HG03095 (cell line): ENCODE data around the gene TRAIP.

Experiments
- ATAC-seq: cut with Tn5 transposase; IDR thresholded peaks from one replicate; pipeline ENCODE4 v1.9.1; 2021; ENCODE audit warnings: moderate library complexity; ENCODE audit not compliant: unreplicated experiment

The TRAIP gene

DNA sequence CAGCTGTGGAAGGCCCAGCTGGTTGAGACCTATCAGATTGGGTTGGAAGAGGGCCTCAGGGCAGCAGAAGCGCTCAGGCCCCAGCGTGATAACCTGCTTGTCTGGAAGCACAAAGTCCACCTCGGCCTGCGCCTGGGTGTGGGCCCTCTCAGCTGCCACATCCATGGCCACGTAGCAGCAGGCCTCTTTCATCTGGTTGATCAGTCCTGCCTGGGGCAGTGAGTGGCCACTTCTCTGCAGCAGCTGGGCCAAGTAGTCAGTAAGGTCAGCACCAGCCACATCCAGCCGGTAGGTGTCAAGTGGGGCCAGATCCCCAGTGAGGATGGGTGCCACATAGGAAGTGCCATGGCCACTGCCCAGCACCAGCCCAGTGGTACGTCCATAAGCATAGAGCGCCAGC lies 17.3 kb upstream of the TRAIP start:
- ATAC-seq: no peak

DNA sequence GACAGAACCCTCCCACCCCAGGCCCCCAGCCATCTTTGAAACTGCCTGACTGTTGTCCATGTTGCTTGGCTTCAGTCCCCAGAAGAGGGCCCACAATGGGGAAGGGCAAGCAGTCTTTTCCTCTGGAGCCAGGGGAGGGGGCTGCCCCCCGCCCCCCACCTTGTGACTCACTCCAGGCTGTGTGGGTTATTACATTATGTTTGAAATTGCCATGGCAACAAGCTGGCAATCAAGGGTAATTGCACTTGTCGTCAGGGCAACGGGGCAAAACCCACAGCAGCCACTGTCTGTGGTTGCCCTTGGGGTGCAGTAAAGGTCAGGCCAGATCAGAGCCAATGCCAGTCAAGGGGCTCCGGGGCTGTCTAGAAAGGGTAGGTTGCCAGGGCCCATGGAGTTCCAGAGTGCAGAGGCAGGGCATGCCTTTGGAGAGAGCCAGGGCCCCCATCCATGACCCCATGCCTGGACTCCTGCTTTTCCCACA lies 16.5 kb upstream of the TRAIP start:
- ATAC-seq: no peak

DNA sequence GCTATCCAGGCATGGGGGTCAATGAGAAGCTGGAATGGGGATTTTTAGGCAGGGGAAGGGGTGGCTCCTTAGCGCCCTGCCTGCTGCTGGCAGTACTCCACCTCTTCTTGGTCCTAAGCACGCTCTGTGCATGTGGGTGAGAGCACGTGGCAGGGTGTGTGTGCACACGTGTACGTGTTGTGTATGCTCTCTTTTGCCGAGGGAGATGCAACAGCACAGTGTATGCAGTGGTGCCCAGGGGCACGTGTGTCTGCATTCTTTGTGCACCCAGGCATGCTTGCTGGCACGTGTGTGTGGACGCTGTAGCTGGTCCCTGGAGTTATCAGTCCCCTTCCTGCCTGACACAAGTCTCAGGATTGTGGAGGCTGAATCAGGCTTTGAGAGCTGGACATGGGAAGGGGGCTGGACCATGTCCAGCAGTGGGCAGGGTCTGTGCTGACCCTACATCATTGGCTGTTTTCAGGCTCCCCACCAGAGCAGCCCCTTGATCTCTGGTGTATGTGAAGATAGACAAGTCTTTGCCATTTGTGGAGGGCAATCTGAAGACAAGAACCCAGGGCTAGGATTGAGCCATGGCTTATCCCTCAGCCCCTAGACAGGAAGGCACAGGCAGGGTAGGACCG lies 15.3 kb upstream of the TRAIP start:
- ATAC-seq: no peak

DNA sequence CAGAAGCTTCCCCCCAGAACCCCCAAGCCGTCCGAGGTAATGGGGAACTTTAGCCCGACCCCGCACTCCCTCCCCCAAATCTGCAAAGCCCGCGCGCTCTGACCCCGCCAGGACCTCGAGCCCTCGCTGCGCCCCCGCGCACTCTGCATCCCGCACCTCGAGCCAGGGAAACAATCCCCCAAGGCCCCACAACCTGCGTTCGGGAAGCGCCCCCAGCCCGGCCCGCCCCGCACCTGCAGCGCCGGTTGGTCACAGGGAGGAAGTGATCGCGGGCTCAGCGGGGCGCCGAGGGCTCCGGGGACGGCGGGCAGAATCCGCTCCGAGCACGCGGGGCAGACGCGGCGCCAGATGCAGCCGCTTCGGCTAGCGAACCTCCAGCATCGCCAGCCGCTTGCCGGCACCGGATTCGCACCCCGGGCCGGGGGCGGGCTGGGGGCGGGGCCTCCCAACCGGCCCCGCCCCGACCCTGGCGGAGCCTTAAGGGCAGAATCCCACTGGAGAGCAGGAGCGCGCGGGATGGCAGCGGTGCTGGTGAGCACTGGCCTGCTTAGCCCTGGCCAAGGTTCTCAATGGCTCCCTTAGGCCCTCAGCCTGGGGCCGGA lies 13.3 kb upstream of the TRAIP start, which contains the start of gene CAMKV:
Gene CAMKV, minus strand, starts transcription at position 382 of the 602 bp plus-strand sequence. CDS start 7,518 bp downstream, outside the sequence.
- ATAC-seq: no peak

DNA sequence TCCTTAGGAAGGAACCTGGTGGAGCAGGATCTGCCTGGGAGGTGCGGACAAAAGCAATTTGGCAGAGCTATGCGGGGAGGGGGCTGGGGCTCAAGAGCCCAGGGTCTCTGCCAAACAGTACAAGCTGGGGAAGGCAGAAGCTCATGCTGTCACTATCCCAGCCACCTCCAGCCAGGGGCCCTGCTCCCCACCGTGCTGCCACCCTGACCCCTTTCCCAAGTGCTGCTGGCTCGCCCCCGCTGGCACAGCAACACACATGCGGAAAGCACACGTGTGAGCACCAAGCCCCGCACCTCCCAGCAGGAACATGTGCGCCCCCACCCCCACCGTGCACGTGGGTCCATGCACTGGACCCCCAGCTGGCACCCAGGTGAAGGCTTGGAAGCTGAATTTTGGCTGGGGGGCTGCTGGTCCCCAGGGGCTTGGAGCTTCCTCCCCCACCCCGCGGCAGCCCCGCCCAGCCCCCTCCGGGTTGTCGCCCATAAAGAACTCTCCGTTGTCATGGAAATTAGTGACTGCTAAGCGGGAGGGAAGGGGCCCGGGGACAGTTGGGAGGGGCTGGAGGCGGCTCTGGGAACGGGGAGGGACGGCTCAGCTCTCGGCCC lies 12.6 kb upstream of the TRAIP start:
- ATAC-seq: no peak

DNA sequence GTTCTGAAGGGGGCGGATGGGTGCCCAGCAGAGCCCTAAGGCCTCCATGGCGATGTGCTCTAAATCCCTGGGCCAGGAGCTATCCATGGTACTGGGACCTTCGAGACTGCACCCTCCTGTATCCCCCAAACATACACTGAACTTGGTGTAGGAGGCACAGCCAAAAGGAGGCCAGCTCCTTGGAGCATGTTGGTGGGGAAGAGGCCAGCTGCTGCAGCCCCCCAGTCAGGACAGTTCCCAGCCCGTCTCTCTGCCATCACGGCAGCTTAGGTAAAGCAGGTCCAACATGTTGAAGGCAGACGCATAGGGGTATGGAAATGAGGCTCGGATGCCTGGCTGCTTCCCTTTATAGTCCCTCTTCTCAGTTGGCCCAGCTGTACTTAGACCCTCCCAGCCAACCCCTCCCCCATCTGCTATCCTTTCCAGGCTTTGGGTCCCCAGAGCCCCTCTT lies 11.5 kb upstream of the TRAIP start:
- ATAC-seq: no peak

DNA sequence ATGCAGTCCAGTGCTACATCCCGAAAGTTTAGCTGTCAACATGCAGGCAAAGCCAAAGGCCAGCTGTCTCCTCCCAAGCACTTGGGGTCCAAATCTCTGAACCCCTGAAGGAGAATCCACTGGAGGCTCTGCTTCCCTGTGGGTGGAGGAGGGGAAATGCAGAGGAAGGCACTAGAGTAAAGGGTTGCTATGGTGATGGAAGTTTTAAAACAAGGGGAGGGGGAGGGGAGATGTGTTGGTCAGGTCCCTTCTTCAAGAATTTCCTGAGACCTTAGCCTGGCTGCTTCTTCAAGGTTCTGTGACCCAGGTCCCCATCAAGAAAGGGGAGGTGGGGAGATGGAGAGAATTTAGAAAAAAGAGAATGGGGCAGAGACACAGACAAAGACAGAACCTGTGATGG lies 11.0 kb upstream of the TRAIP start:
- no peak for ATAC-seq

DNA sequence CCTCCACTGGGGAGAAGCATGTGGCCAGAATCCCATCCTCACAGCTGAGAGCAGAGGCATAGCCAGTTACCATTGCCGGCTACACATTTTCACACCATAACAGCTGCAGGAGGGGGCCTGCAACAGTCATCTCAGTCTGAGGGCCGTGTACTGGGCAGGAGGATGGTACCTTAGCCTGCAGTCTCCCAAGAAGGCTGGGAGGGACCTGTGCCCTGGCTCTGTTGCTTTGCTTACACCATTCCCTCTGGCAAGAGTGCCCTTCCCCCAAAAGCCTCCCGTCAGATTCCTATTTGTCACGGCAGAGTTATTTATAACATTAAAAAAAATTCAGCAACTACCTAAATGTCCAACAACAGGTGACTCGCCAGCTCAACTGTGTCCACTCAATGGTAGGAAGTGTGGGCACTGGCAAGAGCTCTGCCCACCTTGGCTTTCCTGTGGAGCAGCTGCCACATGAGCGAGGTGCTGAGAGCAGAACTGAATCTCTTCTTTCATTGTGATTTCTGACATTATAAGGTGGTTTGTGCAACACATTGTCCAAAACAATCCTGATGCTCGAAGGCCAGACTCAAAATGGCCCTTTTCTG lies 8.9 kb upstream of the TRAIP start:
- no peak for ATAC-seq

DNA sequence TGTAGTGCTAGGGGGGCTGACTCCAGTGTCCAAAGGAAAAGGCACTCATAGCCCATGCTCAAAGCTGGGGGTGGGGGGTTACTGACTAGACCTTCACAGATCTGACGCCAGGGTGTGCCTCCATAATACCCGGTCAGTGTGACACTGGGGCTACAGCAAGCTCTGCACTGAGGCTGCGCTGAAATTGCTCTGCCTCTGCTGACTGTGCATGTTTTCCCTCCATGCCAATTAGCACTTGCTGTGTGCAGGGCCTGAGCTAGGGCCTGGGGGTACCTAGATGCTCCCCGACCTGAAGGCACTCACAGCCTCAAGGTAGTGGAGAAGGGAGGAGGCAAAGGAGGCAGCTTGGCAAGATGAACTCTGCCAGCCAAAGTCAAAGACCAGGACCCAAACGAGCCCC lies 8.1 kb upstream of the TRAIP start:
- ATAC-seq: no peak

DNA sequence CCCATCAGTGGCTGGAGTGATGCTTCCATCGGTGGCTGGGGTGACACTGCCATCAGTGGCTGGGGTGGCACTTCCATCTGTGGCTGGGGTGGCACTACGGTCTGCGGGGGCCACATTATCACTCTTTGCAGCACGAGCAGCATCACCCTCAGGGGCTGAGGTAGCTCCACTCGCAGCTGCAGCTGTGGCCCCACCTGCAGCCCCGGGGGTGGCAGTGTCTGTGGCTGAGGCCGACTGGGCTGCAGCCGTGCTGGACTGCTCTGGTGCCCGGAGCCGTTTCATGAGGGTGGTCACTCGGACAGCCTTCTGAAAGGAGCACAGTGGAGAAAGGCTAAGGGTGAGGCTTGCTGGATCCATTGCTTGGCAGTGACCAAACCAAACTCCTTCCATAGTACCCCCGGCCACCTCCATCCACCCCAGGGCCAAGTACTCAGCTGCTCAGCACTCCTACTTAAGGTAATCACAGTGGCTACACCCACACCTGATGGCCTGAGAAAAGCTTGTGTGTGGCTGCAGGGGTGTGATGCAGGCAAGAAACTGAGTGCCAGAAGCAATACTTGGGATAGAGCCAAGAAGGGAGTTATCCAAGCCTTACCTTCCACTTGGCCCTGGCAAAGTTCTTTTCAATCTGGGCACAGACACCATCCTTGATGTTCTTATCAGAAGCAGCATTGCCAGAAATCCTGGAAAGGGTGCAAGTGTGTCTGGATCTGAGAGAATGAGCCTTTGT lies 3.4 kb upstream of the TRAIP start:
- ATAC-seq: no peak

DNA sequence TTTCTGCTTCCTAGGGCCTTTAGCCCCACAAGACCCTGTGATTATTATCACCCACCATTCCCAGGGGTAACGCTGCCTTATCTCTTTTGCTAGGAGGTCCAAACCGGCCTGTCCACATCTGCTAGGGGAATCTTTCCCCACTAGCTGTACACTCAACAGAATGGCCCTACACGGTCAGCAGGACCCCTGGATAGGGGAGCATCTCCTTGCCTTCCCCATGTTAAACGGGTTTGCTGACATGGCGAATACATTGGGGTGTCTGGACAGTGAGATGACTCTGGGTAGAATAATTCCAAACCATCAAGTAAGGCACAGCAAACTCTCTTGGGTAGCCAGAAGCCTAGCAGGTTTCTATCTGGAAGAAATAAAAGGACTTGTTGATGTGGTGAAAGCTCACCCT lies 702 bp downstream of the TRAIP start:
- no peak for ATAC-seq

DNA sequence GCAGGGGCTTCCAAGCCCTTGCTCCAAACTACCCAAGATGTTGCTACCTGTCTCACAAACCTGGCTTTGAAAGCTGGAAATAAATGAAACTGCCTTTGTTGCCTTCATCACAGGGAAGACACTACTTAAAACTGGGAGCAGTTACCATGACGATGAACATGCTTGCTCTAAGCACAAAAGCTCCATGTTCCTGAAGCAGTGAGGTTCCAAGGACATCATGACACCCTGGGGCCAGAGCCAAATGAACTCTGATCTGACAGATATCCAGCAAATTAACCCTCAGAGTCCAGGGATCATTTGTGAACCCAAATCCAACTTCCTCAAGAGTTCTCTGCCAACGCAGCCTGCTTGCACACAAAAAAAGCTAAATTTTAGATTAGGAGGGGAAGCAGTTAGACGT lies 10.7 kb downstream of the TRAIP start:
- no peak for ATAC-seq

DNA sequence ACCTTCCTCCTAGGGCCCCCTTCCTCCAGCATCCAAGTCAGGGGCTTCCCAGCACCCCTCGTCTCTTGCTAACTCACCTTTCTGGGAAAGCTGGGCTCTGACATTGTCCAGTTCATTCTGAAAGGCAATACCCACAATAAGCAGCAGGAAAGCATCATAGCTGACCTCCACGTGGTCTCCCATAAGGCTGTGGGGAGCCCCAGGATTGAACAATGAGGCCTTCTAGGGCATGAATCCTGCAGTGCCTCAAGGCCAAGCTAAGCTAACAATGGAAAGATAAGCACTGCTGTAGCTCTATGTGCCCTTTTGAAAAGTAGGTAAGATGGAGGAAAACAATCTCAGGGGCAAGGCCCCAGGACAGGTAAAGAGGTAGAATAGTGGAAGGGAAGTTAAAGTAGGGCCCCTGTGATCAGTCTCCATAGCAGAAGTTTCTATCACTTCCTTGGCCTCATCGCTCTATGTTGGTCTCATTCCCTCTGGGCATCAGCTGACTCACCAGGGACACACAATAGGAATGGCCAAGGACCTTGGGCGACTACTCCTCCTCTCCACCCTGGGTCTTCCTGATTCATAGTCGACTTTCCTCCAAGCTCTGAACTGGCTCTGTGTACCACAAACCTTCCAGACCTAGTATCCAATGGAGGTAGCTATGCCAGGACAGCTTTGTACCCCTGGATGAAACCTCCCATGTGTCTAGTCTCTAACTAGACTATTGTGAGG lies 11.7 kb downstream of the TRAIP start:
- no peak for ATAC-seq

DNA sequence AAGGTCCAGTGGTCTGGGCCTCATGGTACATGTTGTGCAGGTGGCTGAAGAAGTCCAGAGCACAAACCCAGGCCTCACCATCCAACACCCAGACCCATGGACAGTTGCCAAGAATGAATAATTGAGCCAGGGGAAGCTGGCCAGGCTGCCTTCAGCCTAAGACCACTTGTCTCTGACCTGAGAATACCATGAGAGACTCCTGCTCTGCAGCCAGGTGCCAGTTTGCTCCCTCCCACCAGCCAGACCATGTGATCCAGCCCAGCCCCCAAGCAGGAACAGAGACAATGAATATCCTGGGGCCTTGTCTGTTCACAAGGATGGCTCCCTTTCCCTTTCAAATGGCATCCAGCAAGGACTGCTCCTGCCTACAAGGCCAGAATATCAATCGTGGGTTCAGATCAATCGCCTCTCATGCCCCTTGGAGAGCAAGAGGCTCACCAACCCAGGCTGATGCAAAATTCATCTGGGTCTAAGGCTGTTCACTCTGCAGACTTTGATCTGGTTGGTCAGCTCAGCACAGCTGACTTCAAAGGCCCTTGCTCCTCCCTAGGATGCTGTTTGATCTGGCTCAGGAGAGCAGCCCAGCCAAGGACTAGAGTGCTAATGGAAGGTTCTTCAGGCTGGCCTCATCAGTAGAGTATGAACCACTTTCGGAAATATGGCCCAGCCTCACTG lies 13.4 kb downstream of the TRAIP start:
- ATAC-seq: no peak

DNA sequence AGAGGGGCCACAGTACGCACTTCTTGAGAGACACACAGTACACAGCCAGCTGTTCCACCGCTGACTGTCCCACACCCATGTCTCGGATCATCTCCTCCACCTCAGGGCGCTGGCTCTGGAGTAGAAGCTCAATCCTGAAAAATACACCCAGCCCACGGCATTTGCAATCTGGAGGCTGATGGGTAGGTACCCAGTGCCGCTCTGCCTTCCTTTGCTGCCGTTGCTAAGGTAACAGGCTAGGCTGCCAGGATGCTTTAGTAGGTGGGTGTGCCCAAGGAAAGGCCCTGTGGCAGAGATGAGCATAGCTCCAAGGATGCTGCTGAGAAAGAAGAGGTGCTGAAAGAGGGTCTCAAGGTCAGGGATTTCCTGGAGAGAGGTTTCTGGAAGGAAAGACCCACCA lies 14.6 kb downstream of the TRAIP start:
- no peak for ATAC-seq

DNA sequence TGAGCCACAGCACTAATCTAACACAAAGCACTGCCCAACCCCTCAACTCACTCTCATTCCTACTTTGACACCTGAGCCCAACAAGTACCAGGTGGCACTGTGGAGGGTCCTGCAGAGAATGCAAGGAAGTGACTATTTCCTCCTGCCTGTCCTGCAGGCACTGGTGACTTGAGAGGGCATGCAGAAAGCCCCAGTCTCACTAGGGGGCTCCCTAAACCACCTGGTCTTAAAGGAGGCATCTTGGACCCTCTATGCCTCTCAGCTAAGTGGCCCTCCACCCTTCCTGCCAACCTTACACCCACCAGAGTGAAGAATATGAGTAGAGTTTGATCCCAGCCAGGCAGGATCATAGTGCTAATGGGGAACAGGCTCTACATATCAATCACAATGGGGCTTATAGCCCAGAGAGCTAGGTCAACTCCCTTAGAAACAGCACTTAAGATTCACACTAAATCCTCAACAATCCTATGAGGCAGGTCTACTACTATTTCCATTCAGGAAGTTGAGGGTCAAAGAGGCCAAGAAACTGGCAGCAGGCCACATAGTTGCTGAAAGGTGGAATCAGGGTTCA lies 15.2 kb downstream of the TRAIP start:
- no peak for ATAC-seq

DNA sequence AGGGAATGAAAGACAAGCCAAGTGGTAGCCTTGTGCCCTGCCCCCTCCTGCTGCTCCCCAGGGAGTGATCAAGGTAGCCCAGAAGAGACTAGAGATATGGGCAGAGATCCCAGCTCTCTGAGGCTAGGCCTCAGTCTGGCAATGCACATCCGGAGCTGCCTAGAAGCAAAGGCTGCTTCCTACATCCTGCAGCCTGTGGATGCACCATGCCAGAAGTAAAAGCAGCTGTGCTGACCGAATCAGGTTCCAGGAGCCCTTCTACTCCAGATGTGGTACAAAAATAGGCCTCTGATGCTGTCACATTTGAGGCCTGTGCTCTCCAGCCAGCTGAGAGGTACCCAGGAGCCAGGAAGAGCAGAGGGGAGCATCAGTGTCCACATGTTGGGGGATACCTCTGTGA lies 16.0 kb downstream of the TRAIP start:
- ATAC-seq: no peak

DNA sequence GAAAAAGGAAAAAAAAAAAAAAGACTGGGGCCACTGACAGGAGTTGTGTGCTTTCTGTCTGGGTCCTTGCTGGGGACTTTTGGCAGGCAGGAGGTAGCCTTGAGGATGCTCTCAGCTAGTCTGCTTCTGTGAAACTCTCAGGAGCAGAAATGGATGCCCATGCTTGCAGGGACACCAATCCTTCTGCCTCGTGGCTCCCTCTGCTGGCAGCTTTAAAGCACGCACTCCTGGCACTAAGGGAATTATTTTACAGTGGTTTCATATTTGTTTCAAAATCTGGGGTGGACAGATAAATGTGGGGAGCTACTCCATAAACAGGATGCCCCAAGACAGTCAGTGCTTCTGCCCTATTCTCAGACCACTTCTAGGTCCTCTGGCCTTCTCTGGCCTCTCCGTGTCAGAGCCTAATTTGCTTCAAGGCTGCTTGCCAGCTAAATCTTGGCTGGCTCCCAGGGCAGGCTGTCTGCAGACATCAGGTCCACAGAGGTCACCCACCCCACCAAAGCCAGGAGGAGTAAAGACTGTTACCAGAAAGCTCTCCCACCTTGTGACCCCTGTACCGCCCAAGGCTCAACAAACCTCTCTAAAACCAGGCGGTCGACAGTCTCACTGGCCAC lies 17.1 kb downstream of the TRAIP start:
- ATAC-seq: no peak

DNA sequence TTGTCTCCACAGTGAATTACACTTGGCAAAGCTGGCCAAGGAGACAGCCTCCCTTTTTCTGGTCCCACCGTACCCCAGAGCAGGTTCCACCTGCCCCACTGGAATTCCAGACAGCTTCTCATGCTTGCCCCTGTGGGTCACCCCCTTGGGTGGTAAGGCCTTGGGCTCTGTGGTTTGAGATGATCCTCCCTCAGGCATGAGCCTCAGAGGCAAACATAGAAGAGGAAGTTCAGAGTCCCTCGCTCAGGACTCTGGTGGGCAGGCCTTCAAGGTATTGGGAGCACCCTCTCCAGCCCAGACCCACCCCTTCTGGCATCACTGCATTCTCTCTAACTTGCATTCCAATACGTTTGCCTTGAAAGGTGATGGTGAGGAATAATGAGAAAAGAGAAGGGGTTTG lies 25.0 kb downstream of the TRAIP start:
- no peak for ATAC-seq
